HepG2 (cell line): ENCODE measurements around the gene CD200. TPM values are rescaled to one million over a fixed set of nuclear protein-coding genes. Genes with fewer than 3 reads are reported as not detected.

Experiments used
- ATAC-seq: fragments of 200-7000 bp; cut with Tn5 transposase; 3 replicates; pipeline ENCODE4 v1.9.1; 2020; ENCODE audit warnings: mild to moderate bottlenecking, moderate library complexity
- BruUV-seq: library from RNA; stranded (reverse); fragments of 400-500 nt; replicated peaks from 2 replicates; lab custom pipeline; 2021; lab: Mats Ljungman, UMichigan
- CTCF ChIA-PET: fragments of 300-600 bp; formaldehyde crosslinking; extraction: SDS; loops from one replicate; lab custom pipeline; 2021; ENCODE audit warnings: low total read pairs, inconsistent platforms, low intra/inter-chr PET ratio; lab: Yijun Ruan, JAX
- POLR2A ChIA-PET: fragments of 350-600 bp; sonication (Branson Sonifier 250); formaldehyde crosslinking; loops from one replicate; lab custom pipeline; 2020; ENCODE audit warnings: antibody characterized with exemption, inconsistent platforms; lab: Yijun Ruan, JAX
- DNase-seq: peaks from one replicate; pipeline ENCODE4 v3.0.0-alpha.2; 2015; ENCODE audit warnings: low spot score
- FAIRE-seq: peaks from 3 replicates; lab custom pipeline; 2011; peaks lifted over from hg19 to GRCh38; lab: Jason Lieb, UNC
- H2AFZ ChIP-seq: one replicate; pipeline ENCODE4 v1.6.1; 2011; ENCODE audit warnings: low read length, inconsistent platforms
- H3K27ac ChIP-seq: fragments of 300-600 bp; 3 replicates; pipeline ENCODE4 v1.8.0; 2011; ENCODE audit warnings: mixed run types, mild to moderate bottlenecking, mixed read lengths, low read length, inconsistent platforms; ENCODE audit not compliant: insufficient read depth; ENCODE audit errors: extremely low read length
- H3K27me3 ChIP-seq, 2 experiments: fragments of 200-600 bp in 1 of 2; 2 replicates in 1 of 2; 3 replicates in 1 of 2; pipeline versions ENCODE4 v1.6.0 to v1.8.0; 2011; ENCODE audit warnings: low read length in 2 of 2, mild to moderate bottlenecking in 2 of 2, moderate library complexity in 2 of 2, inconsistent platforms in 1 of 2; ENCODE audit not compliant: insufficient read depth in 2 of 2, control insufficient read depth in 1 of 2
- H3K36me3 ChIP-seq, 2 experiments: fragments of 200-600 bp in 1 of 2; replicated peaks in 1 of 2; 2 replicates in 1 of 2; 3 replicates in 1 of 2; pipeline versions ENCODE4 v1.5.1 to v1.8.0; 2011; ENCODE audit warnings: low read length in 2 of 2, inconsistent platforms in 1 of 2; ENCODE audit not compliant: insufficient read depth in 2 of 2, control insufficient read depth in 1 of 2
- H3K4me1 ChIP-seq: 2 replicates; pipeline ENCODE4 v1.5.1; 2012; ENCODE audit warnings: low read length, inconsistent platforms; ENCODE audit not compliant: insufficient read depth
- H3K4me2 ChIP-seq: 2 replicates; pipeline ENCODE4 v1.6.0; 2011; ENCODE audit warnings: low read depth, low read length, inconsistent platforms
- H3K4me3 ChIP-seq, 3 experiments: fragments of 200-600 bp in 1 of 3; sonication (generic), shearing (Covaris generic) in 1 of 3; replicated peaks in 1 of 3; 2 replicates each; pipeline ENCODE4 v1.5.1; 2011 to 2016; ENCODE audit warnings: low read length in 3 of 3, inconsistent platforms in 2 of 3, low read depth in 2 of 3, mild to moderate bottlenecking in 2 of 3, control low read depth in 1 of 3, mixed read lengths in 1 of 3; ENCODE audit not compliant: insufficient read depth in 1 of 3
- H3K79me2 ChIP-seq: one replicate; pipeline ENCODE4 v1.6.1; 2011; ENCODE audit warnings: low read length, inconsistent platforms; ENCODE audit not compliant: insufficient read depth
- H3K9ac ChIP-seq: 2 replicates; pipeline ENCODE4 v1.6.0; 2011; ENCODE audit warnings: mild to moderate bottlenecking, low read depth, low read length, inconsistent platforms; ENCODE audit not compliant: insufficient read depth
- H3K9me3 ChIP-seq: 2 replicates; pipeline ENCODE4 v1.5.1; 2012; ENCODE audit warnings: mild to moderate bottlenecking, low read length
- H4K20me1 ChIP-seq: 2 replicates; pipeline ENCODE4 v1.6.0; 2011; ENCODE audit warnings: inconsistent platforms, mild to moderate bottlenecking, low read length, moderate library complexity; ENCODE audit not compliant: insufficient read depth
- ARNT ChIP-seq: fragments of 450-650 bp; IDR thresholded peaks from 2 replicates; pipeline ENCODE4 v1.6.1; 2017
- CC2D1A ChIP-seq: sonication (generic); formaldehyde crosslinking; IDR thresholded peaks from 2 replicates; pipeline ENCODE4 v1.8.1; 2023; ENCODE audit warnings: mild to moderate bottlenecking, missing genetic modification reagents
- CEBPZ ChIP-seq: IDR thresholded peaks from 2 replicates; pipeline ENCODE4 v1.6.1; 2012; ENCODE audit warnings: low read length, improper control_type of control experiment
- GATAD2A ChIP-seq: IDR thresholded peaks from 2 replicates; pipeline ENCODE4 v1.6.1; 2016
- HNF4A ChIP-seq: sonication (generic); formaldehyde crosslinking; IDR thresholded peaks from 2 replicates; pipeline ENCODE4 v1.4.0; 2020; ENCODE audit warnings: missing genetic modification reagents
- HOMEZ ChIP-seq: IDR thresholded peaks from 2 replicates; pipeline ENCODE4 v1.6.1; 2016; ENCODE audit warnings: low read depth
- IRF1 ChIP-seq: sonication (generic); formaldehyde crosslinking; IDR thresholded peaks from 2 replicates; pipeline ENCODE4 v1.4.0; 2020; ENCODE audit warnings: low read depth, mild to moderate bottlenecking, missing genetic modification reagents
- MAFG ChIP-seq: sonication (generic); formaldehyde crosslinking; IDR thresholded peaks from 2 replicates; pipeline ENCODE4 v1.5.1; 2020; ENCODE audit warnings: mild to moderate bottlenecking, missing genetic modification reagents
- SP4 ChIP-seq: sonication (generic); formaldehyde crosslinking; IDR thresholded peaks from 2 replicates; pipeline ENCODE4 v1.8.1; 2023; ENCODE audit warnings: mild to moderate bottlenecking, missing genetic modification reagents
- TBL1XR1 ChIP-seq: fragments of 150-350 bp; IDR thresholded peaks from 2 replicates; pipeline ENCODE4 v1.6.1; 2014; ENCODE audit warnings: borderline replicate concordance, low read length; ENCODE audit not compliant: partially characterized antibody
- TBP ChIP-seq: sonication (generic); formaldehyde crosslinking; IDR thresholded peaks from 2 replicates; pipeline ENCODE4 v1.5.0; 2020; ENCODE audit warnings: missing genetic modification reagents
- THAP8 ChIP-seq: sonication (generic); formaldehyde crosslinking; IDR thresholded peaks from 2 replicates; pipeline ENCODE4 v1.5.1; 2020; ENCODE audit warnings: missing genetic modification reagents, mild to moderate bottlenecking, borderline replicate concordance
- YEATS4 ChIP-seq: sonication (generic); formaldehyde crosslinking; IDR thresholded peaks from 2 replicates; pipeline ENCODE4 v1.4.0; 2020; ENCODE audit warnings: missing genetic modification reagents, borderline replicate concordance
- ZFP1 ChIP-seq: IDR thresholded peaks from 2 replicates; pipeline ENCODE4 v1.6.1; 2016
- ZNF260 ChIP-seq: sonication (generic); formaldehyde crosslinking; IDR thresholded peaks from 2 replicates; pipeline ENCODE4 v1.4.0; 2020; ENCODE audit warnings: missing genetic modification reagents, low read depth, mild to moderate bottlenecking, borderline replicate concordance
- ZNF576 ChIP-seq: sonication (generic); formaldehyde crosslinking; IDR thresholded peaks from 2 replicates; pipeline ENCODE4 v1.4.0; 2020; ENCODE audit warnings: mild to moderate bottlenecking, missing genetic modification reagents
- ZNF598 ChIP-seq: sonication (generic); formaldehyde crosslinking; IDR thresholded peaks from 2 replicates; pipeline ENCODE4 v1.5.1; 2020; ENCODE audit warnings: mild to moderate bottlenecking, missing genetic modification reagents, borderline replicate concordance
- ZNF790 ChIP-seq: sonication (generic); formaldehyde crosslinking; IDR thresholded peaks from 2 replicates; pipeline ENCODE4 v1.8.0; 2022; ENCODE audit warnings: missing genetic modification reagents, mild to moderate bottlenecking, borderline replicate concordance
- WGBS: methylation state at CpG from one replicate; pipeline ENCODE4 v1.1.6; 2017; ENCODE audit warnings: low lambda C conversion rate; 5-methylcytosine and 5-hydroxymethylcytosine counted together
- in situ Hi-C: cut with HindIII; loops from 2 replicates; pipeline ENCODE4 v1.10.0; 2017; ENCODE audit warnings: low pct_unique_long_range_greater_than_20kb; ENCODE audit not compliant: extremely low pct_ligation_motif_present
- intact Hi-C: fragments of 100-400 bp; cut with micrococcal nuclease; formaldehyde crosslinking; loops from one replicate; pipeline ENCODE4 v1.10.0; 2022; ENCODE audit not compliant: unreplicated experiment
- polyA plus RNA-seq, 8 experiments: library from polyadenylated mRNA; depleted of rRNA in 3 of 8; stranded (reverse) in 7 of 8; unstranded in 1 of 8; fragments of >200 nt; fragmentation: Illumina TruSeq in 4 of 8; extraction: Trizol in 4 of 8; gene quantifications; 2 replicates each; pipeline versions ENCODE4 v1.2.1 to v1.2.3, GENCODE V29; 2011 to 2016; ENCODE audit warnings: low read depth in 4 of 8, missing spikeins in 1 of 8, mixed read lengths in 1 of 8; ENCODE audit not compliant: insufficient read depth in 1 of 8
- total RNA-seq, 5 experiments: library from RNA; depleted of rRNA; stranded (reverse); fragments of >200 nt; fragmentation: Illumina TruSeq; extraction: Trizol; gene quantifications; 2 replicates each; pipeline ENCODE4 v1.2.3, GENCODE V29; 2016; ENCODE audit warnings: low read depth in 1 of 5

The CD200 gene
- total and polyA plus RNA-seq, 2 of the 13 experiments (the other 11 are each of a cell fraction or from before 2014, with no cell fraction given), result not detected

- Histone ChIP-seq H3K27me3 (no peaks in the 10 kb centered on the region), H3K4me3 (no peak overlapping the region), H3K27ac (no peak overlapping the region), H2AFZ (no peak overlapping the region), H3K4me2 (no peak overlapping the region), H4K20me1 (no peaks in the 10 kb centered on the region), H3K9ac (no peak overlapping the region), H3K4me1 (no peaks in the 10 kb centered on the region), H3K79me2 (no peaks in the 10 kb centered on the region), H3K36me3 (no peaks in the 10 kb centered on the region), H3K9me3 (no peaks in the 10 kb centered on the region)
- CTCF ChIA-PET, result no interaction called here
- POLR2A ChIA-PET, result no interaction called here
- FAIRE-seq, result no peak
- no peak for TF ChIP-seq YEATS4 (CRISPR knock-in tag)
- no peak for TF ChIP-seq ZFP1
- no peak for TF ChIP-seq HOMEZ (CRISPR knock-in tag)
- no peak for TF ChIP-seq MAFG
- no peak for TF ChIP-seq GATAD2A (CRISPR knock-in tag)
- no peak for TF ChIP-seq SP4 (CRISPR knock-in tag)
- TF ChIP-seq CC2D1A (CRISPR knock-in tag), result no peak
- TF ChIP-seq ARNT, result no peak
- no peak for TF ChIP-seq ZNF260 (CRISPR knock-in tag)
- no peak for TF ChIP-seq IRF1 (CRISPR knock-in tag)
- TF ChIP-seq ZNF598 (CRISPR knock-in tag), result no peak
- TF ChIP-seq CEBPZ, result no peak
- no peak for TF ChIP-seq HNF4A (CRISPR knock-in tag)
- TF ChIP-seq TBP (CRISPR knock-in tag), result no peak
- no peak for TF ChIP-seq TBL1XR1
- no peak for TF ChIP-seq ZNF790 (CRISPR knock-in tag)
- TF ChIP-seq ZNF576 (CRISPR knock-in tag), result no peak
- TF ChIP-seq THAP8, result no peak
- BruUV-seq, result no TSS peak
- intact Hi-C loops, result no loop called here
- no peak for DNase-seq
- 0% methylated on average over 1 of the region's 1 CpG for WGBS
- in situ Hi-C loops, result no loop called here
- no peak for ATAC-seq
Observed at GRCh38 chr3:112375117-112375516, 42.2 kb downstream of the CD200 start.
